GM18511 (cell line): ENCODE results near the gene FGR.

Source experiments
- ATAC-seq: cut with Tn5 transposase; IDR thresholded peaks from one replicate; pipeline ENCODE4 v1.9.1; 2021; ENCODE audit warnings: mild to moderate bottlenecking, moderate library complexity; ENCODE audit not compliant: unreplicated experiment

Gene FGR

DNA sequence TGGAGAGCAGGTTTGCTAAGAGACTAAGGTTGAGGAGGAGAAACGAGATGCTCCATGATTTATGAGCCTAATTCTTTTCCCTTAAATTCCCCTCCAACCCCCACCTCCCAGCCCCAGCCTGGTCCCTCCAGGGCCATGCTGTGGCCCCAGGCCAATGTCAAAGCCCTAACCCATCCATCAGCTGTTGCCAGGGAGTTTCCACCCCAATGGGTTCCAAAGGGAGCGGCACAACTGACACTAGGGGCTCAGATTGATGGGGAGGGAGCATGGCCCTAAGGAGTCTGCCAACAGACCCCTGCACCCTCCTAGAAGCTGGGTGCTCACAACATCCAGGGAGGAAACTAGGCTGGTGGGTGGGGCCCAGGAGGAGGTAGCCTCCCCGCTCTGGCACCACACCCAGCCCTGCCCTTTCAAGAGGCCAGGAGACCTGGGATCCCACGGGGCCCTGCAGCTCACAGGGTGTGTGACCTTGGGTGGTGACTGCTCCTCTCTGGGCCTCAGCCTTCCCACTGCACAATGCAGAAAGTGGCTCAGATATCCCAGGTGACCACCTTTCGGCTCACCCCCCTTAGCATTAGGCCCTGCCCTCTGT lies 44.0 kb downstream of the FGR start:
- ATAC-seq, result no peak

DNA sequence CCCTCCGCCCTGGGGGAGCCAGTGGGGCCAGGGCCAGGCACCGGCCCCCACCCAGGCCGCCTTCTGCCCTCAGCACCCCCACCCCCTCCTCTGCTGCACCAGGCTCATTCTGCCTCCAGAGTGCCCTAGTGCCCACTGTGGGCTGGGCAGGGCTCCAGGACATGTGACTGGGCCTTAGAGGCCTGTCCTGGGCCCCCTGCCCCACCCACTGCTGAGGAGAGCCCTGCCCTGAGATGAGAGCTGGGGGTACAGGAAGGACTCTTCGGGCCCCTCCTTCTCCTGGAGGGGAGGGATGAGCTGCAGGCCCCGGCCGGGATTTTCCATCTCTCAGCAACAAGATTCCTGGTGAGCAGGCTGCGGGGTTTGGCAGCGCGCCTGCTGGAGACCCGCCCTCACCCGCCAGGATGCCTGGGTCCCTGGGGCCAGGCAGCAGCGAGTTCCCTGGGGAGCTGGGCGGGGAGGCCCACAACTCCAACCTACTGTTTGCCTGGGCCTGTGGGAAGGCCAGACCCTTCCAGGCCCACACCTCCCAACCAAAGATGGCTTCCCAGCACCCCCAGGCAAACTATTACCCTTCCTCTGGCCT lies 45.1 kb downstream of the FGR start:
- no peak for ATAC-seq

DNA sequence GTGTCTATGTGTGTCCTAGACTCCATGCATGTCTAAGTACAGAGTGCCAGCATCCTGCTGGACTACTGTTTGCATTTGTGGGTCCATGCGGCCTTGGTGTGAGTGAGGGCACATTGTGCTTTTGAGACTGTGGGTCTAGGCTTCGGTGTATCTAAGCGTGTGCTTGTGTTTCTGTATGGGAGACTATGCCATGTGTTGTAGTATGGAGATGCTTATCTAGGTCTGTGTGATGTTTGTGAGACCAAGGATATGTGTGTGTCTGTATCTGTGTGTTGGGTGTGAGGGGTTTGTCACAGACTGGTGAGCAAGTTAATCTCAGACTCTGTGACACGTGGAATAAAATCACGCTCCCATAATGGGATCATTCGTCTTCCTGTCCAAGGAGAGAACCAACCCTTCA lies 45.5 kb downstream of the FGR start:
- ATAC-seq, result no peak

DNA sequence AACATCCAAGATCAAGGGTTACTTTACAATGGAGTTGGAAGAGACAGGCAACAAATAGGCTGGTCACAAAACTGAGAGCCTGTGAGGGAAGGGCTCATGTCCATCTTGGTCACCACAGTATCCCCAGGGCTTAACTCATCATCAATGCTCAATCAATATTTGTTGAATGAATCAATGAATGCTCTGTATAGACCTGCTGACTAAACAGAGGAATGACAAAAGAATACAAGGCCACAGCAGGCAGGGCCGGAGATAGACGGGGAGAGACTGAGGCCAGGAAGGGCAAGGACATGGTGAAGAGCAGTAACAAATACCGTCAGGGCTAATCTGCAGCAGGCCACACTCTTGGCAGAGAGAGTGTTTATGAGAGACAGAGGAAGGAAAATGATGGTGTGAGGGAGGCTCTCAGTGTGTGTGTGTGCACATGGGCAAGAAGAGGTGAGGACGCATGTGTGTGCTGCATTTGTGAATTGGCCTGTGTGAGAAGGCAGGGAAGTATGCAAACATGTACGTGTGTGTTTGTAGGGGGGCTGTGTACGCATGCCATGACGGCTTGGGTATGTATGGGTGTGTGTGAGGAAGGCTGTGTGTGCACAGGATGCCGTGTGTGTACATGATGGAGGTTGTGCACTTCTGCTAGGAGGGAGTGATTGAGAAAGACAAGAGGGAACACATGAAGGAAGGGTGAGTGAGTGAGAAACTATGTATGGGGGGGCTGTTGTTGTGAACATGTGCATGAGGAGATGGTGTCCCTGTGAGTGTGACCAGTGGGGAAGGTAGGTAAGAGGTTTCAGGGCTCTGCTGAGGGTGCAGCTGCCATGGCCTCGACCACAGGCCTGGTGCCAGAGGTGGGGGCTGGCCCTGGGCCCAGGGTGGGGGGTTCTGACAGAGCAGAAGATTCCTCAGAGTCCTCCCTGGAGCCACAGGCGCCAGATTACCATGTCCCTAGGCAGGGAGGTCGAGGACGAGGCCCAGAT lies 46.4 kb downstream of the FGR start:
- no peak for ATAC-seq

DNA sequence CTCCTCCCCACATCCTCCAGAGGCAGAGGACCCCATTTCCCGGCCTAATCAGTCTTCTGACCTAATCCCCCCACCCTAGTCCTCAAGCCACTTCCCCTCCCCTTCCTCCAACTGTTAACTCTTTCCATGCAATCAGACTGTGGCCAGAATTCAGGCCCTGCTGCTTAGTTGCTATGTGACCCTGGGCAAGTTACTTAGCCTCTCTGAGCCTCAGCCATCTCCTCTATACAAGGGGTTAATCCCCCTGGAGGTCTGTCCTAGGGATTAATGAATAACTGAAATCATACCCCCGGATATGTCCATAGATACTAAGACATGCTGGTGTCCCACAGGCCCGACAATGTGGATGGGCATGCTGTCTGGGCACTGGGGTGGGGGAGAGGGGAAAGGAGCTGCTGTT lies 49.3 kb downstream of the FGR start:
- no peak for ATAC-seq

DNA sequence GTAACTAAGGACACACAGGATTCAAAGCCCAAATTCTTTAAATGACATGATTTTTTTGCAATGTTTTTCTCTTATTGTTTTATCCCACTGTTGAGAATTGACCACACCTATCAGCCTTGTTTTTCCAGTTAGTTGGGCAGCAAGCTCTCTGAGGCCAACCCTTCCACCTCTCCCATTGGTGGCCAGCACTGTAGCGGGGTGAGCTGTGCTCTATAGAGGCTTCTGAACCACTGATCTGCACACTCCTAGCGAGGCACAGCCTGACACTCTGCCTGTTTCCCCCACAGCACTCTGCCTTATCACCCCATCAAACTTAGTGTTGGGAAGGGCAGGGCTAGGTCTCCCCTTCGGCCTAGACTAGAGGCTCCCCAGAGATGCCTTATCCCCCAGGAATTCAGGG lies 50.5 kb downstream of the FGR start:
- ATAC-seq, result no peak

DNA sequence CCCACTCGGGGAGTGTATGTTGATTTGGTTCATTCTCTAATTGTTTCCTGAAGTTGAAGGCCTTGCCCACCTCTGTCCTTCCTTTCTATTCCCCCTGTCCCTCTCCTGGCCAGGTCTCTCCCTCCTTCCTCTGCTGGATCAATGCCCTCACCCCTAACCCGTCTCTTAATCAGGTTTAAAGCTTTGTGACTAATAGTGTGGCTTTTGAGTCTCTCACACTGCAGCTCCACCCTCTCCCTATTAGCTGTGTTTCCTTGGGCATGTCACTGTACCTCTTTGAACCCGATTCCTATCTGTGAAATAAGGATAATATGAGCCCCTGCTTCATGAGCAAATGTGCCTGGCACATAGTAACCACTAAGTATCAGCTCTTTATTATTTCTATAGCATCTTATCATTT lies 51.5 kb downstream of the FGR start:
- ATAC-seq, result no peak

DNA sequence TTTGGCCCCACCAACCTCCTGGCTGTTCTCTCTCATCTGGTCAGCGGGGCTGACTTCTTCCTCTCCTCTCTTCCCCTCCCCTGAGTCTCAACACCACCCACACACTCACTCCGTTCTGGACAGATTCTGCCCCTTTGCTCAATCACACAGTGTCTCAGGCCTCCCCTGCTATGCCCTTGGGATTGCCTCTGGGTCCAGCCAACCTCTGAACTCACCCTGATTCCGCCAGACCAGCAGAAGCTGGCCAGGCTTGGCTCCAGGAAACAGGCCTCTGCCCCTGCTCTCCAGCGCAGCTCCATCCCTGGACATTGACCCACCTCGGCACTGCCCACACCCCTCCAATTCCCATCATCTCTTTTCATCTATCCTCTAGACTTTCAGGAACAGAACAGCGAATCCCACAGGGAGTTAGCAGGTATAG lies 53.2 kb downstream of the FGR start:
- ATAC-seq, result no peak

DNA sequence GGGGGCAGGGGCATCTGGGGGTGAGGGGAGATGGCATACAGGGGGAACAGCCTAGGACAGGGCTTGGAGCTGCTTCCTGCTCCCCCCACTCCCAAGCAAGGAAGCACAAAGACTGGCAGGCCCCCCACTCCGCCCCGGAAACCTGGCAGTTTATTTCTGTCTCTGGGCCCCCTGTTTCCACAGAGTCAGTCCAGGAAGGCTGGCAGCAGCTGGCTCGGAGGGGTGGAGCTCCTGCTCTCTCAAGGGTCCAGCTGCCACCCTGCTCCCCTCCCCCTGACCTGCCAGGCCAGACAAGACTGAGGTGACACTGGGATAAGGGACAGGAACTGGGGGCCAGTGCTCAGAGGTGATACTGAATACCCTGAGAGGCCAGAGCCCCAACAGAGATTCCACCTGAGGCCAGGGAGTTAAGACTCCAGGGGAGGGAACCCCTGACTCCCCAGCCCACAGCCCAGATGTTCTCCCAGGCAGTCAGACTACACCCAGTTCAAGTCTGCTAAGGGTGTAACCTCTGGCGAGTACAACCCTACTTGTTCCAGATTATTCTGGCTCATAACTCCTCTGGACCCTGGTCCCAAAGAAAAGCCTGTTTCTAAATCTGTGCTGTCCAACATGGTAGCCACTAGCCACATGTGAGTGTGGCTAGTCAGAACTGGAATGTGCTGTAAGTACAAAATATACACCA lies 57.3 kb downstream of the FGR start:
- no peak for ATAC-seq

DNA sequence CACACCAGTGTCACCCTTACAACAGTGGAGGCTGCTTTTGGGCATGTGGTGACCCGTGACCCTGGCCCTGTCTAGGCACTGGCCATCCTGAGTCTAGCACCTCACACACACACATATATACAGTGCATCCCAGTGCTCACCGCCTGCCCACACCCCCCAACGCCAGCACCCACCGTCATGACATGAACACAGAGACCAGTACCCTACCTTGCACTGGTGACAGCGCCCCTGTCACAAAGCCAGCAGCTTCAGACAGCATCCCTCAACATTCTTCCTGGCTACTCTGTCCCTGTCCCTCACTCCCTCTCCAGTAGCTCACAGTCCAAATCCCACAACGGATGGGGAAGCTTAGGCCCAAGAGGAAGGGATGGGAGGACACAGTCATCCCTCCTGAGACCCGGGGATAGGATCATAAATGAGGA lies 58.2 kb downstream of the FGR start:
- ATAC-seq, result no peak

DNA sequence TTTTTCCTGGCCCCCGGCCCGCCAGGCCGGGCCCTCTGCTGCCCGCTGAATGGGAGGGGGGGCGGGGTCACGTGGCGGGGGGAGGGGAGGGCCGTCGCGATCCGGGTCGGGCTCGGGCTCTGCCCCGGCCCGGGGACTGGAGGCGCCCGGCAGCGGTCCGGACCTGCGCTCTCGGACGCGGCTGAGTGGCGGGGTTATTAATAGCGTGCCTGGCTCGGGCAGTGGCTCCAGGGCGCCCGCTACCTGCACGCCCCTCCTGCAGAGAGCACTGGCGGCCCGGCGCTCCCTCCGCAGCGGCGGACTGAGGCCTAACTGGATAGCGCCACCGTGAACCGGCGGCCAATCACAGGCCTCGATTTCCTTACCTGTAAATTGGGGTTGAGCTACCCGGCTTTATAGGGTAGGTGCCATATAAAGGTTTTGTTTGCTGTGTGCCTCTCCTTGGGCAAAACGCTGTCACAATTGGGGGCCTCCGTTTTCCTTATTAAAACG lies 59.1 kb downstream of the FGR start:
- ATAC-seq, result no peak

DNA sequence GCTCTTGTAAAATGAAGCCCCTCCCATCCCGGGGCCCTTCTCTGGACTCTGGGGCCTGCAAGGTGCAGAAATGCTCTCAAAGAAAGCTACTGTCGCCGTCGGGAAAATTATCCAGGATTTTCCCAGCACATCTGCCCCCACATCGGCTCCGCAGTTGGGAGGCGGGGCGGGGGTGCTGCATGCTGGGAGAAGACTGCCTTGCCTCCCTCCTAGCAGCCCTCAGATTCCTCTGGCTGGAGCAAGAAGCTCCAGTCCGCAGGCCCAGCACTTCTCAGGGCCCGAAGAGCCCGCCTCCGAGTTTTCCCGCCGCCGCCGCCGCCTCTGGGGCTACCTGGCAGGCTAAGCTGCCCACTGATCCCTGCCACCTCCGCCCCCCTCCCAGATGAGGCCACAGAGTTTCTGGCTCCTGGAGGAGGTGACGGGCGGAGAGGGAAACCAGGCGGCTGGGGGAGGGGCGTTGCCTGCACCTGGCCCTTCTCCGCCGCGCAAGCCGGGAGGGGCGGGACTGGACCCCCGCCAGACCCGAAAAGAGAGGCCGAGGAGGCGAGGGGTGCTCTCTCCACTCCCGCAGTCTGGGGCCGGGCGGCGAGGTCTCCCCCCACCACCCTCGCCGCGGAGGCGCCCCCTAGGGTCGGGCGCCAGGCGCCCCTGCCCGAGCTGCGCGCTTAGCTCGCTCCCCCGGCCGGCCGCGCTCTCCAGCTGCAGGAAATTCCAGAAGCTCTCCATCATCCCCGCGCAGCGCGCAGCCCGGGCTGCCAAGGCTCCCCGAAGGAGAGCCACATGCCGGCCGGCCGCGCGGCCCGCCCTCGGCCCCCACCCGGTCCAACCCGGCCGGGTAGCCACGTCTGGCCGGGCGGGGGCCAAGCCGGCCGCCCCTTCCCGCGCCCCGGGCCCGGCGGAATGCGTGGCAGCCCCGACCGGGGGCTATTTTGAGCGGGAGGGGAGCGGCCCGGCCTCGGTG lies 59.8 kb downstream of the FGR start:
- no peak for ATAC-seq

DNA sequence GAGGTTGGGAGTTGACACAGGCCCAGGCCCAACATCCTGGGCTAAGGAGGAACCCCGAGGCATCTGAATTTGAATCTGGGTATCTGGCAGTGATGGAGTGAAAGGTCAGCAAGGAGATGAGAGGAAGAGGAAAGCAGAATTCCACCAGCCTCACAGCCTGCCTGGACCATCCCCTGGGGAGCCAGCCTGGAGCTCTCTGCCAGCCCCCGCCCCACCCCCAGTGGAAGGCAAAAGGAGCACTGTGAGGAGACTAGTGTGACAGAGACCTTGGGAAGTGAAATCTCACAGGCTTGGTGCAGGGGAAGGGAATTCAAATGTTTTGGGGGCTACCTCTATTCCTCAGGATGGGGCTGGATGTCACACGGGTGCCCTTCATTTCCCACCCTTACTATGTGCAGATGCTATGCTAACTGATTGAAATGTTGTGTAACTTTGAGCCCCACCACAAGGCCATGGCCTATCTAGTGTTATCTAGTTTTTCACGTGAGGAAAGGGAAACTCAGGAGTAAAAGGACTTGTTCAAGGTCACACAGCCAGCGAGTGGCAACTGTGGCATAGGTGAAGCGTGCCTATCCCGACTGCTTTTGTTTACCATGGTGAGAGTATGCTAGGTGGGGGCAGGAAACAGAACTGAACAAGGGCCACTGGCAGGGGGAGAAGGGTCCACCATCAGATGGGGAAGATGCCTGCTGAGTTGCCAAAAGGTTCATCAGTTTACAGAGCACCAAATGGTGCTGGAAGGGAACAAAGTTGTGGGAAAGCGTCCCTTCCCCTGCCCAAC lies 60.8 kb downstream of the FGR start:
- ATAC-seq, result no peak

DNA sequence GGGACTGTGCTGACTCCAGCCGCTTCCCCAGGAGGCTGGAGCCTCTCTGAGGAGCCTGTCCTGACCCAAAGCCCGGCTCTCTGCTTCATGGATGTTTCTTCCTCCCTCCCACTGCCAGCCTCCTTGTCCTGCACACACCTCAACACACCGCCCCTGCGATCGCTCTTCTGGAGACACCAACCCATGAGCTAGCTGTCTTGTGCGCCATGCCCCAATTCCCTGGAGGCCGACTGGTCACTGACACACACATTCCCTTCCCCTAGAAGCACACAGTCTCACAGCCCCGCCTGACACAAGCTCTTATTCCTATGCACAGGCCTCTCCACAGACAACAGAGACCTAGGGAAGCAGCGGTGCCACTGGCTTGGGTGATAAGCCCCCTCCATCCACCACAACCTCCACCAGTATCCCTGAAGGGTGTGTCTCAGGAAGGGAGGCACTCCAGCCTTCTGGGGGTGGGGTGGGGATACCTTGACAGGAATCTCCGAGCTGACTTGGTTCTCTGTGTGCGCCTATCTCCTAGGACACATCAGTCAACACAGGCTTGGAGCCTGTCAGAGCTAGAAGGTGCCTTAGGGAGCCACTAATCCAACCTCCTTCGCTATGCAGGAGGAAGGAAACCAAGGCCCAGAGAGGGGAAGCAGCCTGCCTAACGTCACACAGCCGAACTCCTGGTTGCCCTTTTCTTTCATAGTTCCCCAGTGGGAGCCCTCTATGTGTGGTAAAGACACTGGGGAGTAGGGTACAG lies 62.1 kb downstream of the FGR start:
- ATAC-seq, result no peak

DNA sequence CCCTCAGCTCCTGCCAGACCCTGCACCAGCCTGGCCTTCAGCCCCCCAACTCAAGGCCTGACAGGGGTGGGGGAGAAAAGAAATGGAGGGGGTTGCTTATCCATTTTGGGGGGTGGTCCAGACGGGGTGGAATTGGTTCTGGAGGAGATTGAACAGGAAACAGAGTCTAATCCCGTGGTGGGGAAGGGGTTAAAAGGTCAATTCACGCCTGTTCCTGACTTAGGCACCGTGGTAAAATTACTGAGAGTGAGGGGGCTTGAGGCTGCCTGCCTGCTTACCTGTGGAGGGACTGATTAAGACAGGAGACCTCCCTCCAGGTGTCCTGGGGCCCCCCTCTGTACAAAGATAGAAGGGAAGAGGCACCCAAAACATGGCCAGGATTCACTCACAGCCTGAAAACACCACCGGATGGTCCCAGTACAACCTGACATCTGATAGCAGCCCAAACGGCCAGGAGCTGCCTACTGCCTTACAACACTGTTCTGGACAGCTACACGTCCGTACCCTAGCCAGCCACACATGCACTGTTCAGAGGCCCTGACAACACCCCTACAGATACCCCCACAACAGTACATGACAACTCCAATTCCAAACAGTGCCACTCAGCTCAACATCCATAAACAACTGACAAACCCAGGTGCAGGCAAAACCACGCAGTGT lies 62.8 kb downstream of the FGR start:
- no peak for ATAC-seq

DNA sequence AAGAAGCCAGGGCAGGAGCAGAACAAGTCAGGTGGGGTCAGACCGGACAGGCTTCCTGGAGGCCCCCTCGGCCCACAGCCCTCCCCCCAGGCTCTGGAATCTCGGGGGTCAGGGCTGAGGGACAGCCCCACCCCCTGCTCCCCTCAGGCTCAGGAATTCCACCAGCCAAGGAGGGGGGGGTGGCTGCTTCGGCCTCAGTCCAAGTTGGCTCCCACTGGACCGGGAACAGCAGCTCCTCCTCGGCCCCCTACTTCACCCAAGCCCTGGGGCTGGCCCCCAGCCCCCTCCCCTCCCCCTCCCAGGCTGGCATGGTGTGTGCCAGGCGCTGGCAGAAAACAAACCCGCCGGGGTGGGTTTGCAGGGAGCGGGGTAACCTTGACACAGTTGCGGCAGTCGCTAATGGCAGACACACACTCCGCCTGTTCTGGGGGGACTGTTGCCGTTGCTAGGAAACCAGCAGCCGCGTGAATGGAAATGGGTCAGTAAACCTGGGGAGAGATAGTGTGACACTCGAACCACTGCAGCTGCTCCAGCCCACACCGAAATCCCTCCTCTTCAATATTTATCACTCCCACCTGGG lies 63.5 kb downstream of the FGR start:
- no peak for ATAC-seq

DNA sequence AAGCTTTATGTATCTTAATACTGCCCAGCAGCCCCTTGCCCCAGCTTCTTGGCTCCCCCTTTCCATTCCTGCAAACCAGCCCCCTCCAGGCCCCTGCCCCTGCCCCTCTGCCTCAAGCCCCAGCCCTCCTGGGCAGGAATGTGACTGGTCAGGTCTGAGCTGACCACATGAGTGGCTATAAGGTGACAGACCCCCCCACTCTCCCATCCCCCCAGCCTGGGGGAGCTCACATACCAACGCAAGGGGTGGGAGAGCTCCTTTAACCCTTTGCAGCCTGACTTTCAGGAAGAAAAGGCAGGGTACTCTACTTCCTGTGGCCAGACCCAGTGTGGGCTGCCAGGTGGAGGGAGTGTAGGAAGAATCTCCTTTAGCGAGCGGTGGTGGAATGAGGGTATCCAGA lies 64.2 kb downstream of the FGR start:
- ATAC-seq, result no peak

DNA sequence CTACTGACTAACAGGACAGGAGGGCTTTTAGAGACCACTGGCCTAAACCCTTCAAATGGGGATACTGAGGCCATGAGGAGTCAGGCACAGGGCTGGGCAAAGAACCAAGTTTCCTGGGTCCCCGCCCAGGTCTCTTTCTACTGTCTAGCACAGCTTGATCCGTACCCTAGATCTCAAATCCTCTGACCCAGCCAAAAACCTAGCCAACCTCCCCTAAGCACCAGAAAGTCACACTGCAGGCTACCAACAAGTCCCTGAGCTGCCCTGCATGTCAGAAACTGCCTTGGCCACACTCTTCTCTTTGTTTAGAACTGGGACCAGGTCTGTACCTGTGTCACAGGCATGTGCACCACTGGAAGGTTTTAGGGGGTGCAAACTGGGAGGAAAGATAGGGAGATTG lies 64.6 kb downstream of the FGR start:
- no peak for ATAC-seq
